ENCODE data around the gene CATSPER3.
A peak's percentile ranks its signal among the peaks of the same experiment; 100 is the strongest.

Gene CATSPER3

DNA sequence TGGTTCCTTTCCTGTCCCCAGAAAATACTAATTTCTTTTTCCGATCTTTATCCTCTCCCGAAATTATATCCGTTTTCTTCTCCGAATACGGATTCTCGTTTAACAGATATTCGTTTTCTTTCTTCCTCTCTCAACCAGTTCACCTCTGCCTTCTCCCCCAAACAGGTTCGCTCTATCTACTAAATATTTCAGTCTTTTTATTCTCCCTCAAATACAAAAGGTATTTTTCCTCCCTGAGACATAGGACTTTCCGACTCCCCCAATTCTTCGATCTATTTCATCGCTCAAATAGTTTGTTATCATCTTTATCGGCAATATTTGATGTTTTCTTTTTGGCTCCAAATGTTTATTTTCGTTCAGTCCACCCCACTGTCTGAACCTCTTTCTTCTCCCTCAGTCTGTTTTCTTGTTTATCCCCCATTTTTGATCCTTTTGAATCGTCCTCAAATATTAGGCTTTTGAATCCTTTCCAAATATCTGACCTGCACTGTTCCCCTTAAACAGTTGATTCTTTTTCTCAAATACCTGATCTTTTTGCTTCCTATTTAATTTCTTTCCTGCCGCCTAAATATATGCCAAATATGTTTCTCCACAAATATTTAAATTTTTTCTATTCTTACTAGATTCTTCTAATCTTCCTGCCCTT is 61.9 kb downstream of the CATSPER3 start:
- no peak for DNase-seq (ENCODE audit: low spot score)

DNA sequence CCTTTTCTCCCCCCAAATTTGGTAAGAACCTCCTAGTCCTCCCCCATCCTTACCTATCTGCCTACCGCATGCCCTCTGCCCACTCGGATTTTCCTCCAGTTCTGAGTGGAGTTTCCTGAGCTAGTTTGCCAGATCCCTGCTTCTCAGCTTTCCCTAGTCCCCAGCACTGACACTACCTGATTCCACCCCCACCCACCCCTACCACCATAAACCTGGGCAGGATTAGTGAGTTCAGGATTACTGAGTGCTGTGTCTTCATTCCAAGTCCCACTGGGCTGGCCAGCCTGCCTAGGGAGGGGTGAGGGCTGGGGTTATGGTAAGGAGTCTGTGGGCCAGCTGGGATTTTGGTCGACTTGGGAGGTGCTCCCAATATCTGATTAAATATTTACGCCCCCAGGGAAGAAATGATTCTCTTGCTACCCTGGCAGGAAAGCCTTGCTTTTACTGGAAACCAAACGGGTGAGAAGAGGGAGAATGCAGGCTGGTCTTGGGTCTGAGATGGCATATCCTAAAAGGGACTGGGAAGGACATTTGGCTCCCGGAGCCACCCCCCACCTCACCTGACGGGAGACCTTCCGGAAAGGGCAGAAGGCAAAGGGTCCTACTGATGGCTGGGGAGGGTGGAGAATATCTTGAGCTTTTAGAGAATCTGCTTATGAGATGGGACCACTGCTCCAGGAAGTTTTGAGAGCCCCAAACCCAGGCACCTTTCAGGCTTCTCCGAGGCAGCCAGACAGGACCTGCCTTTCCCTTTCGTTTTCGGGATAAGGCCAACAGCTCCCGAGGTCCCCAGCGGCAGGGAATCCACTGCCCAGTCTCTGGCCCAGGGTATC is 62.6 kb downstream of the CATSPER3 start:
- DNase-seq (ENCODE audit: low spot score): no peak

DNA sequence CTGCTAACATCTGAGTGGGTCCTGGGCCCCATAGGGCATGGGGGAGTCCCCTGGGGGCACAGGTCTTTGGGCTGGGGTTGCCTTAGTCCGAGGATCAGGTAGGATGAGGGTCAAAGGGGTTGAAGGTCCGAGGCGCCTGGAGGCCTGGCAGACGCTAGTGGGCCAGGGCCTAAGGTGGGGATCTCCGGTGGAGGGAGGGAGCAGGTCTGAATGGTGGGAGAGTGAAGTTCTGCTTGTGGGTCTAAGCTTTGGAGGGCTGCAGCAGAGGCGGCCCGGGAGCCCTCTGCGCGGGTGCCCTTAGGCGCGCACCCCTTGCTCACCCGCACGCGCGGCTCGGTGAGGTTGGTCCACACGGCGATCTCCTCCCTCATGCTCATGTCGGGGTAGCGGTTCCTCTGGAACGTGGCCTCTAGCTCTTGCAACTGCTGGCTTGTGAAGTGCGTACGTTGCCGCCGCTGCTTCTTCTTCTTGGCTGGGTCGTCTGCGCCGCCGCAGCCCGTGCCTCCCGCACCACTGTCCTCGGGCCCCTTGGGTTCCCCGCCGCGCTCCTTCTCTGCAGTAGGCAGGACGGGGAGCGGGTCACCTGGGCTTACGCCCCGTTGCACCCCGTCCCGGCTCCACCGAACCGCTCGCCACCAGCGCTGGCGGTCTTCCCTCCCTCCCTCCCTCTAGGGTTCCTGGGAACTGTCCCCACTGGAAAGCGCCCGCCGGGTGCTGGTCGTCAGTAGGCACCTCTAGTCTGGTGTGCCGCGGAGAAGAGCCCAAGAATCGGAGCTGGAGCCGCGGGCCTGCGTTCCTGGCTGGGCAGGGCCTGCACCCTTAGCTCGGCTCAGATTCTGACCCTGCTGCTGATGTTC is 63.5 kb downstream of the CATSPER3 start:
- DNase-seq (ENCODE audit: low spot score): no peak

DNA sequence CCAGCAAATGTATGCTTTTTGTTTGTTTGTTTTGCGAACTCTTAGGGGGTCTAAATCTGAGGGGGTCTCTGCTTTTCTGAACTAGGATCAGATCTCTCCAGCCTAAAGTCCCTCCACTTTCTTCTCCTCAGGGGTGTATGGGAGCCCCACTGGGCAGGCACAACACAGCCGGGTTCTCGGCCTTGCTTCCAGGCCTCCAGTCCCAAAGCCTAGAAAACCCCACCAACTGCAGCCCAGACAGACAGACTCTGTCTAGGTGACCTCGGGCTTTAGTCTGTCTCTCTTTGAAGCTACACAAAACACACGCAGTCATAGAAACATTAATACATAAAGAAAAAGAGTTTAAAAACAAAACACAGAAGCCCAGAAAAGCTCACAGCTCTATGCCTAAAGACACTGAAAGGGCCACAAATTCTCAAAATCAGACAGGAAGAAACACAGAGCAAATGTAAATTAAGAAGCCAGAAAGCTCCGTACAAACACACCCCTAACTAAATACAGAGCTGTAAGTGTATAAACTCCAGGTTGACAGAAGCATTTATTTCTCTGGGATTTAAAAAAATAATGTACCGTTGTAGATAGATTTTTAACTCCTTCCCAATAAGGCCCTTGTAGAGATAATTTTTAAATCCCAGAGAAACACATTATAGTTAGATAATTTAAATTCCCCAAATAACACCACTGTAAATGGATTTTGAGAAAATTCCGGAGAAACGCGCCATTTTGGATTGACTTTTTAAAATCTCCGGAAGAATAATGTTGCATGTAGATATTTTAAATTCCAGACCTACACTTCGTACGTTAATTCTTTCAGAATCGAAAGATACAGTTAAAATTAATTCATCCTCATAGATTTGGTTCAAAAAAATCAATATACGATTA is 64.3 kb downstream of the CATSPER3 start:
- no peak for DNase-seq (ENCODE audit: low spot score)

DNA sequence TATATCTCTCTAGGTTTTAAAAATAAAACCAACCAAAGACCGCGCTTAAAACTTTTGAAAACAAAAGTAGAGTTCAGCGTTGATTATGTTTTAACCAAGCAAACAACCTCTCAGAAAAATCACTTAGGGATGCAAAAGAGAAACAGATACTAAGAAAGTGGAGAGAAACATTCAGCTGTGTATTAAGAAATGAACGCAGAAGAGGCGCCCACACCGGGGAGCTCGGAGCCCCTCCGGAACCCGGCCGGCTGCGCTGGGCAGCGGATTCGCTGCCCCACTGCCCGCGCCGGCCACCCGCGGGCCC is 64.9 kb downstream of the CATSPER3 start:
- DNase-seq (ENCODE audit: low spot score): no peak

DNA sequence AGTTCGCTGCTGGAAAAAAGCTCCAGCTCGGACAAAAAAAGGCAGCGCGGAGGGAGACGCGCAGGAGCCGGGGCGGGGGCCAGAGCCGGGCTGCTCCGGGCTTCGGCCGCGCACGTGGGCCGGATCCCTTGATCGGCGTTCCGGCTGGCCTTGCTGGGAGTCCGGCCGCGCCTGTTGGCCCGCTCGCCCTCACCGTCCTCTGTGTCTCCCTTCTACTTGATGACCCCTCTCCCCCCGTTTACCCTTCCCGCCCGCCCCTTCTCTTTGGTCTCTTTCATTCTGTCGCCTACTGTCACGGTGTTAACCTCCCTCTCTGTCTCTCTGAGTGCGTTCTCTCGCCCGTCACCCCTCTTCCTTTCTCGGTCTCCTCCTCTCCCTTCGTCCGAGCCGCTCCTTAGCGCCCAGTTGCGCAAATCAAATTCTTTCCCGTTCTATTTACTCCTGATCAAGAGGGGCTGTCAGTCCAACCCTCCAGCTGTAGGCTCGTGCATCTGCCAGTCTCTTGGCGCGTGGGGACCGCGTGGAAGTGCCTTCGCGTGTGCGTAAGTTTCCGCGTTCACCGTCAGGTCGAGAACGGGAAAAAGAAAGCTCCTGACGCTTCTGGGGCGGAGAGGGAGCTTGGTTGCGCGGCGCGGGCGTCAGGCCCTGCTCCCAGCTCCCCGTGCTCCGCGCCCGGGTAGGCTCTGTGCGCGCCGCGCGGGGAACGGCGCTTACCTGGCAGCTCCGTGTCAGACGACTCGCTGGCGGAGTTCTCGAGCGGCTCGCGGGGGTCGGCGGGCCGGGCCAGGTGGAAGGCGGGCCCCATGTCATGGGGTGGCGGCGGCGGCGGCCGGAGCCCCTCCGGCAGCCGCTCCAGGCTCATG is 65.5 kb downstream of the CATSPER3 start:
- no peak for DNase-seq (ENCODE audit: low spot score)

DNA sequence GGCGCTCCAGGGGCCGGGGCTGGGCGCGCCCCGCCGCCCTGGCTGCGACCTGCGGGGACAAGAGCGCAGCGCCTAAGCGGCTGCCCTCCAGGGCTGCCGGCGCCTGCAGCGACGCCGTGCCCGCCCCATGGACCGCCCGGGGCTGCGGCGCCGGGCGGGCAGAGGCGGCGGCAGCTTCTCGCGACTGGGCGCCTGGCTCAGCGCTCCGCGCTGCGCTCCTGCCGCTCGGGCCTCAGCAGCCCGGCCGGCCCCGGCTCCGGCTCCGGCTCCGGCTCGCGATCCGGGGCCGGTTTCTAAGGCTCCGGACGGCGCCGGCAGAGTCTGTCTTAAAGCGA is 66.2 kb downstream of the CATSPER3 start, which contains the start of gene PITX1:
Gene PITX1, minus strand, starts transcription at position 328 of the 335 bp plus-strand sequence. CDS start 347 bp downstream, outside the sequence.
- DNase-seq (ENCODE audit: low spot score): no peak

DNA sequence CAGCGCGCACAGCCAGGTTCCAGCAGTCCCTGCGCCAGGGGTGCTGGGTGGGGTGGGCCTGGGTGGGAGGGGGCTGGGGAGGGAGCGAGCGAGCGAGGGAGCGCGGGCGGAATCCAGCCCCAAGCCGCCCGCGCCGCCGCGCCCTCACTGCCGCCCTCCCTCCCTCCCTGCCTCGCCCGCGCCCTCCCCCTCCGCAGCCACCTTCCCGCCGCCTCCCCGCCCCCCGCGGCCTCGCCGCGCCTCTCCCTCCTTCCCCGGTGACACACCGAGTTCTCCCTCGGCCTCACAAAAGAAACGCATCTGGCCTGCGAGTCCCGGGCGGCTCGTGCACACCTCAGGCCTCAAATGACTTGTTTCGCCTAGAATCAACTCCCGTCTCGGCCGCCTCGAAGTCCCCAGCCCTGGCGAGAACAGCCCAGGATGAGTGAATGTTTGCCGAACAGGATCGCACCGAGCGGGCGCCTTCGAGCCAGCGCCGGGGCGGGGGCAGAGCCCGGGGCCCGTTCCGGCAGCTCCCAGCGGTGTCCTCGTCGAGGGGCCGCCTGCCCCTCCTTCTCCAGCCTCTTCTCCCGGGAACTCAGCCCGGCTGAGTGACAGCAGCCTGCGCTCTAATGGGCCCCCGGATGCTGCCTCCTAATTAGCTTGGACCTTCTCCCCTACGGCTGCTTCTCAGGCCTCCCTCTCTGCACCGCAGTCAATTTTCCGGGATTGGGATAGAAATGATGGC is 66.7 kb downstream of the CATSPER3 start:
- DNase-seq (ENCODE audit: low spot score): peak; percentile 15

DNA sequence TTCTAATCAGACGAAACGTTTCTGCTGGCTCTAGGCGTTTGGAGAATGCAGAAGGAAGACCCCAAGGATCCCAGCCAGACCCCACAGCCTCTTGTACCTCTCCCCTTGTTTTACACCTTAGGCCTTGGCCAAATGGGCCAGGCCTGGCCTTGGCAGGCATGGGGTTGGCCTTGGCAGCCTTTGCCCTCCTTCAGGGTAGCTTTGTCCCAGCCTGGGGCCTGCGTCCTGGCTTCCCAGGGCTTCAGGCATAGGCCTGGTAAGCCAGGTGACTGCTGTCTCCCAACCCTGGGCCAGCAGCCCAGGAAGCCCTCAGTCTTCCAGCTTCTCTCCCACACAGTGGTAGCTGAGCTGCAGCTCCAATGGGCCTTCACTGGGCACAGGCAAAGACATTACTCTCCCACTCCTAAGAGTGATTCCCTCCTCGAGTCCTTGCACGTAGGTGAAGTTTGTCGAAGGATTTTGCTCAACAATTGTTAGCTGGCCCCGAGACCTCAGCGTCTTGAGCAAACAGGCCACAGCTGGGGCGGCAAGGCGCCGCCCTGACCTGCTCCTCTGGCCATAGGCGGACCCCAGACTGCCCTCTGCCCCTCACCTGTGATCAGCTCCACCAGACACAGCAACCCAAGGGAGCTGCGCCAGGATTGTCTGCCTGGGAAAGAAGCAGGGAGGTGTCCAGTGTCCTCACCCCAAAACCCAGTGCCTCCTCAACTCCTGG is 67.4 kb downstream of the CATSPER3 start:
- DNase-seq (ENCODE audit: low spot score): no peak

DNA sequence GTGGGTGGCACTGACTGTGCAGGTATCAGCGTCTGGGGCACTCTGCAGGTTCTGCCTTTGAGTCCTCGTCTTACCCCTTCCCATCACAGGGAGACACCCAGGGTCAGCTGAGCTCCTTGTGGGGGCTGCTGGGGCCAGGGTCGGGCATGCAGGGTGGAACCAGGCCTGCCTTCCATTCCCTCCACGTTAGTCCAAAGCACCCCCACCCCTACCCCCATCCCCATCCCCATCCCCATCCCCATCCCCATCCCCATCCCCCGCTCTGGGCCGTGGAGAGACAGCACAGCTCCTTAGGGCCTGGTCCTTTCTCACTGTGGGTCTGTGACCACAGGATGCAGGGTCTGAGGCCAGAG is 67.9 kb downstream of the CATSPER3 start:
- DNase-seq (ENCODE audit: low spot score): no peak

DNA sequence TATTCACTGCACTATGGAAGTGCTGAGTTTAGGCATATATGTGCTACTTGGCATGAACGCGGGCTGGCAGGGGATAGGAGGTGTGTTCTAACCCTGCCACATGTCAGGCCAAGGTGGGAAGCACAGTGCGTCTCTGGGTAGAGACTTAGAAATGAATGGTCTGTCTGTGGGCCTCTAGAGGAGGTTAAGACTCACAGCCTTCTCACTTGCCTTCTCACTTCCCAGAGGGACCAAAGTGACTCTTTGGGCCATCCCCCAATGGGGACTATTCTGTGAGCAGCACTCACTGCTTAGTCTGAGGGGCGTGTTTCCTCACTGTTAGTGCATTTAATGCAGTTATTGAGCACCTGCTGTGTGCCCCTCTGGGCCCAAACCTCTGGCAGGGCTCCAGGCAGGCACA is 68.7 kb downstream of the CATSPER3 start:
- no peak for DNase-seq (ENCODE audit: low spot score)

DNA sequence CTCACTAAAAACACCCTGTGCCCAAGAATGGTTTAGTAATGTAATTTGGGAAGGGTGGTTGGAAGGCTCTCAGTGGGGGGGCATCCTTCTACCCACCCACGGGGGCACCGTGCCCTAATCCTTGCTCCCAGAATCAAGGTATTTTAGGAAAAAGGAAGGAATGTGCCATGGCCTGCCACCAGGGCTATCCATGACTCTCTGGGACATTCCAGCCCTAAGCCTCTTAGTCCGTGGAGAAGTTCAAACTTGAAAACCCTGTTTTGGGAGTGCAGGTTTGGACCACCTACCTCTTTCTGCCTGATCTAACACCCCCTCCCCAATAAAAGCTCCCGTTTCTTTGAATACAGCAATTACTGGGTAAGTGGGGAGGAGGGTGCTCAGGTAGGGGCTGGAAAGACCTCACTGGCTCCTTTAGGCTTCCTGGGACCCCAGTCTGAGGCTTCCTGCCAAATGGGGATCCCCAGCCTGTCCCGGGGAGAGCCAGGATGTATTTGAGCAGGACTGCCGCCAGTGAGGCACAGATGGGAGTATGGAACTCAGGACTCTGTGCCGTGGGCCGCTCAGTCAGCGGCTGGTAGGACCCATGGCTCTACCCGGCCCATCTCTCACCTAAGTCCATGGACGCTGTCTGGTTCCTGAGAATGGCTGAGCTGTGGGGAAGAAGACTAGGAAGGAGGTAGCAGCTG is 70.0 kb downstream of the CATSPER3 start:
- no peak for DNase-seq (ENCODE audit: low spot score)

DNA sequence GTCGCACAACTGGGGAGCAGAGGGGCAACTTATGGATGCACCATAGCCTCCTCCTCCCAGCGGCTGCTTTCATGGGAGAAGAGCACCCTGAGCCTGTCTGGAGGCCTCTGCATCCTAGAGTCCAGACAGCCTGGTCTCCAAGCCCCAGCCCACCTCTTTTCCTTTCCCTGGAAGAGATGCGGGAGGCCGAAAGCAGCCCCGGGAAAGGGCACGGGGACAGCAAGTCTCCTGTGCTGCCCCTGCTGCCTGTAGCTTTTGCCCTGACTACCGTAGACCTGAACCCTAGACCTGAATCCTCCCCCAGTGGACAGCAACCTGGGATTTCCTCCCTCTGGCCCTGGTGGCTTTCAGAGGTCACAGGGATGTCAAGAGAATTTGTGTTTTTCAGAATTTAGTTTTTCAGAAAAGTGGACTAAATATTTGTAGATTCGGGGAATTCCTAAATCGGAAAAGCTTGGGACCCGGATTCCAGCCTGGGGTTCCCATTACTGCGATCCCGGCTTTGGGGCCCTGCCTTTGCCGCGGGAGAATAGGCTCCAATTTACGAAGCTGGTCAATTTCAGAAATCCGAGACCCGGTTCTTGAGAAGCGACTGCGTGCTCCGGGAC is 70.6 kb downstream of the CATSPER3 start:
- no peak for DNase-seq (ENCODE audit: low spot score)

DNA sequence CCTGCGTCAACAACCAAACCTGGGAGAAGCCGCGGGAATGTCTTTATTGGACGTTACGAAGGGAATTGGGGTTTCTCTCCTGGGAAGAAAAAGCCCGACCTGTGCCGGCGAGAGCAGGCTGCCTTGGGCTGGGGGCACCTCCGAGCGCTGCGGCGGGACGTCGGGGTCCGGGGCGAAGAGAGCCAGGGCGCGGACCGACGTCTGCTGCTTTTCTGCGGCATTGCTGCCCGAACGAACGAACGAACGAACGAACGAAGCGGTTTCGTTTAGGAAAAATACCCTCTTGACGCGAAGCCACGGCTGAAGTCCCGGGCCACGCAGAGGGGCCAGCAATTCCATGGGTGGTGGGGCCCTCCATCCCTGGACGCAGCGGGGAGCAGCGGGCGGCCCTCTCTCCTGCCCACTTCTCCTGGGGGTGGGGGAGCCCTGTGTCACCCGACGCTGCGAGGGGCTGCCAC is 71.1 kb downstream of the CATSPER3 start:
- DNase-seq (ENCODE audit: low spot score): no peak

DNA sequence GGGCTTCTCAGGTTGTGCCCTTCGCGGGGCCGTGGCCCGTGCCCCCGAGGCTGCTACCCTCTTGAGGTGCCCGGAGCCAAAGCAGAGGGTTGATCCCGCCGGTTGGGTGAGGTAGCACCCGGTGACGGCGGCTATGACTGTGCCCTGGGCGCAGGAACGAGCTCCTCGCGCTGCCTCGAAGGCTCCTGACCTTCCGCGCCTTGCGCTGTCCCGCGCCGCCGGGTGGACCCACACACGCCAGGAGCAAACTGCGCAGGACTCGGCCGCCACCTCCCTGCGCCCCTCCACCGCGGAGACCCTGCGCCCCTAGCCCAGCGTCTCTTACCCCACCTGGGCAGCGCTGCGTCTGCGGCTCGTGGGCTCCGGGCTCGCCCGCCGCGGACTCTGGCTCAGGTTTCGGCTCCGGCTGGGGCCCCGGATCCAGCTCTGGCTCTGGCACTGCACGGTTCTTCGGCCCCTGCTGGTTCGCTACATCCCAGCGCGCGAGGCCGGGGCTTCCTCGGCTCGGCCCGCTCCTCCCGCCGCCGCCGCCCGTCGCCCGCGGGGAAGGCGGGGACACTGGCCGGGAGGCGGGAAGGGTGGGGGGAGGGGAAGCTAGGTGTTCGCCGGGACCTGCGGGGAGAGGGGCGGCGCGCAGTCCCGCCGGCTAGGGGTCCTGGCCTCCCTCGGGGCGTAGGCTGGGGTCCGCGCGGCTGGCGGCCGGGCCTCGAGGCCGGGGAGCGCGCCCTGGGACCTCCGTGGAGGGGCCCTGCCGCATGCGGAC is 71.7 kb downstream of the CATSPER3 start:
- no peak for DNase-seq (ENCODE audit: low spot score)

DNA sequence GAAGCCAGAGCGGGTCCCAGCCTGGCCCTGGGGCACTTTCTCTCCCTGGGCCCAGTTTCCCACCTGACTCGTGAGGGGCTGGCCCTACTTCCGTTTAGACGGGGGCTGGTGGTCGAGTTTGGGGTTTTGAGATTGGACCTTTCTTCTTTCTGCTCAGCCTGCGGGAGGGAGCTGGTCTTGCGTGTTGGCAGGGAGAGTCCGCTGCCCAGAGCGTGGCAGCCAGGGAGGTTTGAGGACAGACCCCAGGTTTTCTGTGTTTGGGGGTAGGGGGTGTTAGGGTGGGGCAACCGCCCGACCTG is 72.3 kb downstream of the CATSPER3 start:
- no peak for DNase-seq (ENCODE audit: low spot score)

DNA sequence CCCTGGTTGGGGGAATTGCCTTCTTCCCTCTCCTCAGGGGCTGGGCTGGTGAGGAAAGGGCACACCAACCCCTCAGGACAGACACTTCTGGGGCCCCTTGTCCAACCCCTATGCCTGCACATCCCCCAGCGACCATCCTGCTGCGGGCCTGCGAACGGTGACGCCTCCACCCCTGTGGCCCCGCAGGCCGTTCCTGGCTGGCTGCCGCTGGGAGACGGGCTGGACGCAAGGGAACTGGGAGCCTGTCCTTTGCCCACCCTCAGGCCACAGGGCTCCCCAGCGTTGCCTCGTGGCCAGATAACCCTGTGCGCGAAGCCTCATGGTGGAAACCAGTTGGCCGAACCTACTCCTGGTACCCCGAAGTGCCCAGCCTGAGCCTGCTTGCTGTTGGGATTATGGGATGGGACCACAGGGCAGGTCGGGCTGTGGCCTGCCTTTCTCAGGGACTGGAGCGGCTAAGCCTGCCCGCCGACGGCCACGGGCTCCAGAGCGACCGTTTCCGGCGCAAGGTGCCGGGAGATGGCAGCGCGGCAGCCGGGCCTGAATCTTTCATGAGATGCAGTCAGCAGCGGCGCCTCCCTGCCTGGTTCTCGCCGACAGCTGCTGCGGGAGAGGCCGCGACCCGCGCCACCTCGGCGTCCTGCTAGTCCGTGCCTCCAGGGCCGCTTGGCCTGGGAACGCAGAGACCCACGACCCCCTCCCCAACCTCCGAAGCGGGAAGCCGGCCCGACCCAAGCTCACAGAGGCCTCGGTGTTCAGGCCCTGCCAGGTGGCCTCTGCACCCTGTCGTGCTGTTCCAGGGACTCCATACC is 72.8 kb downstream of the CATSPER3 start:
- DNase-seq (ENCODE audit: low spot score): no peak
